HepG2 (cell line): ENCODE data around the gene LIMCH1. TPM values are rescaled to one million over a fixed set of nuclear protein-coding genes. Genes with fewer than 3 reads are reported as not detected.

Experiments used
- ATAC-seq: fragments of 200-7000 bp; cut with Tn5 transposase; 3 replicates; pipeline ENCODE4 v1.9.1; 2020; ENCODE audit warnings: mild to moderate bottlenecking, moderate library complexity
- BruUV-seq: library from RNA; stranded (reverse); fragments of 400-500 nt; replicated peaks from 2 replicates; lab custom pipeline; 2021; lab: Mats Ljungman, UMichigan
- CTCF ChIA-PET: fragments of 300-600 bp; formaldehyde crosslinking; extraction: SDS; loops from one replicate; lab custom pipeline; 2021; ENCODE audit warnings: low total read pairs, inconsistent platforms, low intra/inter-chr PET ratio; lab: Yijun Ruan, JAX
- POLR2A ChIA-PET: fragments of 350-600 bp; sonication (Branson Sonifier 250); formaldehyde crosslinking; loops from one replicate; lab custom pipeline; 2020; ENCODE audit warnings: antibody characterized with exemption, inconsistent platforms; lab: Yijun Ruan, JAX
- DNase-seq: peaks from one replicate; pipeline ENCODE4 v3.0.0-alpha.2; 2015; ENCODE audit warnings: low spot score
- FAIRE-seq: peaks from 3 replicates; lab custom pipeline; 2011; peaks lifted over from hg19 to GRCh38; lab: Jason Lieb, UNC
- H2AFZ ChIP-seq: one replicate; pipeline ENCODE4 v1.6.1; 2011; ENCODE audit warnings: low read length, inconsistent platforms
- H3K27ac ChIP-seq: fragments of 300-600 bp; 3 replicates; pipeline ENCODE4 v1.8.0; 2011; ENCODE audit warnings: mixed run types, mild to moderate bottlenecking, mixed read lengths, low read length, inconsistent platforms; ENCODE audit not compliant: insufficient read depth; ENCODE audit errors: extremely low read length
- H3K27me3 ChIP-seq, 2 experiments: fragments of 200-600 bp in 1 of 2; 2 replicates in 1 of 2; 3 replicates in 1 of 2; pipeline versions ENCODE4 v1.6.0 to v1.8.0; 2011; ENCODE audit warnings: low read length in 2 of 2, mild to moderate bottlenecking in 2 of 2, moderate library complexity in 2 of 2, inconsistent platforms in 1 of 2; ENCODE audit not compliant: insufficient read depth in 2 of 2, control insufficient read depth in 1 of 2
- H3K36me3 ChIP-seq, 2 experiments: fragments of 200-600 bp in 1 of 2; replicated peaks in 1 of 2; 2 replicates in 1 of 2; 3 replicates in 1 of 2; pipeline versions ENCODE4 v1.5.1 to v1.8.0; 2011; ENCODE audit warnings: low read length in 2 of 2, inconsistent platforms in 1 of 2; ENCODE audit not compliant: insufficient read depth in 2 of 2, control insufficient read depth in 1 of 2
- H3K4me1 ChIP-seq: 2 replicates; pipeline ENCODE4 v1.5.1; 2012; ENCODE audit warnings: low read length, inconsistent platforms; ENCODE audit not compliant: insufficient read depth
- H3K4me2 ChIP-seq: 2 replicates; pipeline ENCODE4 v1.6.0; 2011; ENCODE audit warnings: low read depth, low read length, inconsistent platforms
- H3K4me3 ChIP-seq, 3 experiments: fragments of 200-600 bp in 1 of 3; sonication (generic), shearing (Covaris generic) in 1 of 3; replicated peaks in 1 of 3; 2 replicates each; pipeline ENCODE4 v1.5.1; 2011 to 2016; ENCODE audit warnings: low read length in 3 of 3, inconsistent platforms in 2 of 3, low read depth in 2 of 3, mild to moderate bottlenecking in 2 of 3, control low read depth in 1 of 3, mixed read lengths in 1 of 3; ENCODE audit not compliant: insufficient read depth in 1 of 3
- H3K79me2 ChIP-seq: one replicate; pipeline ENCODE4 v1.6.1; 2011; ENCODE audit warnings: low read length, inconsistent platforms; ENCODE audit not compliant: insufficient read depth
- H3K9ac ChIP-seq: 2 replicates; pipeline ENCODE4 v1.6.0; 2011; ENCODE audit warnings: mild to moderate bottlenecking, low read depth, low read length, inconsistent platforms; ENCODE audit not compliant: insufficient read depth
- H3K9me3 ChIP-seq: 2 replicates; pipeline ENCODE4 v1.5.1; 2012; ENCODE audit warnings: mild to moderate bottlenecking, low read length
- H4K20me1 ChIP-seq: 2 replicates; pipeline ENCODE4 v1.6.0; 2011; ENCODE audit warnings: inconsistent platforms, mild to moderate bottlenecking, low read length, moderate library complexity; ENCODE audit not compliant: insufficient read depth
- IKZF4 ChIP-seq: sonication (generic); formaldehyde crosslinking; IDR thresholded peaks from 2 replicates; pipeline ENCODE4 v1.5.1; 2020; ENCODE audit warnings: borderline replicate concordance, mild to moderate bottlenecking, low read depth, missing genetic modification reagents; ENCODE audit errors: not compliant biosample characterization
- PHF20 ChIP-seq: sonication (generic); formaldehyde crosslinking; IDR thresholded peaks from 2 replicates; pipeline ENCODE4 v1.5.0; 2020; ENCODE audit warnings: mild to moderate bottlenecking, missing genetic modification reagents
- ZHX2 ChIP-seq, 2 experiments: sonication (generic) in 1 of 2; formaldehyde crosslinking in 1 of 2; IDR thresholded peaks; 2 replicates each; pipeline versions ENCODE4 v1.6.1 to v1.9.0; 2014 to 2022; ENCODE audit warnings: antibody characterized with exemption in 1 of 2, borderline replicate concordance in 1 of 2, inconsistent platforms in 1 of 2, low read depth in 1 of 2, missing genetic modification reagents in 1 of 2
- ZNF10 ChIP-seq: sonication (generic); formaldehyde crosslinking; IDR thresholded peaks from 2 replicates; pipeline ENCODE4 v1.4.0; 2020; ENCODE audit warnings: mild to moderate bottlenecking, low read depth, missing genetic modification reagents, borderline replicate concordance
- ZNF12 ChIP-seq: sonication (generic); formaldehyde crosslinking; IDR thresholded peaks from 2 replicates; pipeline ENCODE4 v1.5.0; 2020; ENCODE audit warnings: missing genetic modification reagents
- ZNF704 ChIP-seq: sonication (generic); formaldehyde crosslinking; IDR thresholded peaks from 2 replicates; pipeline ENCODE4 v1.8.1; 2023; ENCODE audit warnings: mild to moderate bottlenecking, inconsistent platforms, moderate library complexity, missing genetic modification reagents, borderline replicate concordance
- ZNF790 ChIP-seq: sonication (generic); formaldehyde crosslinking; IDR thresholded peaks from 2 replicates; pipeline ENCODE4 v1.8.0; 2022; ENCODE audit warnings: missing genetic modification reagents, mild to moderate bottlenecking, borderline replicate concordance
- ZZZ3 ChIP-seq: sonication (generic); formaldehyde crosslinking; IDR thresholded peaks from 2 replicates; pipeline ENCODE4 v1.4.0; 2020; ENCODE audit warnings: missing genetic modification reagents, mild to moderate bottlenecking, borderline replicate concordance
- WGBS: methylation state at CpG from one replicate; pipeline ENCODE4 v1.1.6; 2017; ENCODE audit warnings: low lambda C conversion rate; 5-methylcytosine and 5-hydroxymethylcytosine counted together
- in situ Hi-C: cut with HindIII; loops from 2 replicates; pipeline ENCODE4 v1.10.0; 2017; ENCODE audit warnings: low pct_unique_long_range_greater_than_20kb; ENCODE audit not compliant: extremely low pct_ligation_motif_present
- intact Hi-C: fragments of 100-400 bp; cut with micrococcal nuclease; formaldehyde crosslinking; loops from one replicate; pipeline ENCODE4 v1.10.0; 2022; ENCODE audit not compliant: unreplicated experiment
- polyA plus RNA-seq, 8 experiments: library from polyadenylated mRNA; depleted of rRNA in 3 of 8; stranded (reverse) in 7 of 8; unstranded in 1 of 8; fragments of >200 nt; fragmentation: Illumina TruSeq in 4 of 8; extraction: Trizol in 4 of 8; gene quantifications; 2 replicates each; pipeline versions ENCODE4 v1.2.1 to v1.2.3, GENCODE V29; 2011 to 2016; ENCODE audit warnings: low read depth in 4 of 8, missing spikeins in 1 of 8, mixed read lengths in 1 of 8; ENCODE audit not compliant: insufficient read depth in 1 of 8
- total RNA-seq, 5 experiments: library from RNA; depleted of rRNA; stranded (reverse); fragments of >200 nt; fragmentation: Illumina TruSeq; extraction: Trizol; gene quantifications; 2 replicates each; pipeline ENCODE4 v1.2.3, GENCODE V29; 2016; ENCODE audit warnings: low read depth in 1 of 5

Gene LIMCH1
- total and polyA plus RNA-seq, 2 of the 13 experiments (the other 11 are each of a cell fraction or from before 2014, with no cell fraction given) = 0.04 TPM; not detected in 1

- intact Hi-C loops = loop anchor here (5.0 kb wide), 1 partner anchor 757 kb away; no protein-coding TSS in a partner anchor
- DNase-seq = no peak
- in situ Hi-C loops = no loop called here
- no peak overlapping the region for H3K27ac ChIP-seq
- no peak for ATAC-seq
- BruUV-seq = no TSS peak
- no peak for TF ChIP-seq PHF20 (CRISPR knock-in tag)
- TF ChIP-seq ZNF10 (CRISPR knock-in tag) = no peak
- TF ChIP-seq ZZZ3 (CRISPR knock-in tag) = no peak
- no peak for TF ChIP-seq ZNF704 (CRISPR knock-in tag)
- TF ChIP-seq IKZF4 (CRISPR knock-in tag) = no peak
- TF ChIP-seq ZNF12 (CRISPR knock-in tag) = no peak
- TF ChIP-seq ZHX2 (IDR thresholded peaks at IDR 0.05; ENCODE audit: low read depth) = no peak
- TF ChIP-seq ZHX2 (CRISPR knock-in tag; IDR thresholded peaks at IDR 0.05; ENCODE audit: borderline replicate concordance) = no peak
- no peak for TF ChIP-seq ZNF790 (CRISPR knock-in tag)
- TF ChIP-seq, all 625 proteins: peak for 0
- POLR2A ChIA-PET = no interaction called here
- Histone ChIP-seq H3K4me3 (no peak overlapping the region), H3K79me2 (no peaks in the 10 kb centered on the region), H3K4me1 (no peaks in the 10 kb centered on the region), H3K9me3 (no peaks in the 10 kb centered on the region), H3K27me3 (no peaks in the 10 kb centered on the region; a peak in 1 of 5 replicates), H3K4me2 (no peak overlapping the region), H3K36me3 (no peaks in the 10 kb centered on the region), H4K20me1 (no peaks in the 10 kb centered on the region), H2AFZ (no peak overlapping the region), H3K9ac (no peak overlapping the region)
- 30% methylated on average over 13 of the region's 14 CpGs for WGBS
- CTCF ChIA-PET = no interaction called here
- no peak for FAIRE-seq
Measured at GRCh38 chr4:41514766-41515481, 23.0 kb upstream of the LIMCH1 start.
